GM21367 (cell line): ENCODE results near the gene CDH4.

Experiments used
- ATAC-seq: cut with Tn5 transposase; IDR thresholded peaks from one replicate; pipeline ENCODE4 v1.9.1; 2021; ENCODE audit not compliant: unreplicated experiment

Gene CDH4

DNA sequence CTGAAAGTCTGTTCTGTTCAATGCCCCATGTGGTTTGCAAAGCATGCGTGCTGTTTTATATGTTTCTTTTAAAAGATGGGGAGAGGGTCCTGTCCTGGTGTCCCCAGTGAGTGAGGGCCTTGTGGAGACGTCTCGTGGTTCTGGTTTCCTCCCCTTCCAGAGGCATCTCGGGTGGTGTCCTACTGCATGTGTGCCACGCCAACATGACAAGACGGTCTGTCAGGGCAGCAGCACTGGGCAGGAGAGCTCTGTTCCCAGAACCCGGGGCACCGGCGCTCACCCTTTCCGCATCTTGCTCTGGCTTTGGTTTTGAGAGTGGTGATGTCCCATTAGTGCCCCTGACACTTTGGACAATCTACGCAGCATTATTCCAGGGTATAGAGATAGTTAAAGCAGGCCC, 275.6 kb downstream of the CDH4 start:
- ATAC-seq, result no peak

DNA sequence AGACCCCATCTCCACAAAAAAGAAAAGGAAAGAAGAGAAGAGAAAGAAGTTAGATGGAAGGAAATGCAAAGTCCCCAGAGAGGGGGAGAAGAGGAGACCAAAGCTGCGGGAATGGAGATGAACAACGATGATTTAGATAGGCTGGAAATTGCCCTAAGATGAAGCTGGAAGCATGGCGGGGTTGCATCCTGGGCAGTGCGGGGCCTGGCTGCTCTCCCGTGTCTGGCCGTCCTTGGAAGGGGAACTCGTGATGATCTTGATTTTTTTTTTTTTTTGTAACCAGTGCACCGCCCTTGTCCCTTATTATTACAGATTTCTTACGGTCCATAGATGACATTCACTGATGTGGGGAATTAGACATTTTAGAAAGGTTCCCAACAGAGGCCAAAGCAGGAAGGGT, 276.5 kb downstream of the CDH4 start:
- no peak for ATAC-seq

DNA sequence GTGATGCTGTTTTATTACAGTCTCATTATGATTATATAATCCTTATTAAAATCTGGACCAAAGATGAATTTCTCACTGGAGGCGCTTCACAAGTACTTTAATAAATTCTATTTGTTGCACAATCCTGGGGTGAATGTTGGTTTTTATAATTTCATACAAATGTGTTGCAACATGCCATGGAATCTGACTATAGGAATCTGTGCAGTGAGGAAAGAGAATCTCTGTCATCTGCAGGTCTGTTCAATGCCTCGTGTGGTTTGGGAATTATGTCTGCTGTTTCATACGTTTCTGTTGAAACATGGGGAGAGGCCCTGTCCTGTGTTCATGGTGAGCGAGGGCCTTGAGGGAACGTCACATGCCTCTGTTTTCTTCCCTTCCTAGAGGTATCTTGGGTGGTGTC, 277.3 kb downstream of the CDH4 start:
- no peak for ATAC-seq

DNA sequence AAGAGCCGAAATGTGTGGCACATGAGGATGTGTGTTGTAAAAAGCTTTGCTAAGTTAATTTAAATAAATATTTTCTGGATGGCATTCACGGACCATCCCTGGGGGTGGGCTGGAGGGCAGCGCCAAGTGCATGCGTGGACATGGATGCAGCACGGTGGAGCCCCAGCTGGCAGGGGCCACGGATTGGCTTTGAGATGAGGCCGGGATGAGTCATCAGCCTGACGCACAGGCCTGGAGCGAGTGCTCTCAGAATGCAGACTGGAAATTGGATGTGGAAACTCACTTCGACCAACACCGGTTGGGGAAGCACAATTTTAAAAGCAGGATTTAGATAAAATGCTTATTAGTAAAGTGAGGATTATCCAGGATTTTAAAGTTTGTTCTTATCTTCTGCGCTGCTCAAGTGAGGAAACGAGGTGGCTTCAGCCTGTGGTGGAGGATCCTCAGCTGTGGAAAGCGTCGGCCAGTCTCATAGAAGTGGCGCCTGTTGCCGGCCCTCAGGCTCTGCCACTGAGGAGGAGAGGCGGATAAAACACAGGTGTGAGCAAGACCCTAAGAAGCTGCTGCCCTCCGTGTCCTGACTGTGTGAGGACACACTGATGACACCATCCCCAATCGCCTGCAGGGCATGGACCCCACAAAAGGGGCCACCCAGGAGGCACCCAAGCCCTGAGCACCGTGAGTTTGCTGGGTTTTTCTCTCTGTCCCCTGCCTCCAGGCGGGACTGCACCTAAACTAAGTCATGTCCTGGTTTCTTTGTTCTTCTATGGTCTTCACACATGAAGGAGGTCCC, 279.7 kb downstream of the CDH4 start:
- no peak for ATAC-seq

DNA sequence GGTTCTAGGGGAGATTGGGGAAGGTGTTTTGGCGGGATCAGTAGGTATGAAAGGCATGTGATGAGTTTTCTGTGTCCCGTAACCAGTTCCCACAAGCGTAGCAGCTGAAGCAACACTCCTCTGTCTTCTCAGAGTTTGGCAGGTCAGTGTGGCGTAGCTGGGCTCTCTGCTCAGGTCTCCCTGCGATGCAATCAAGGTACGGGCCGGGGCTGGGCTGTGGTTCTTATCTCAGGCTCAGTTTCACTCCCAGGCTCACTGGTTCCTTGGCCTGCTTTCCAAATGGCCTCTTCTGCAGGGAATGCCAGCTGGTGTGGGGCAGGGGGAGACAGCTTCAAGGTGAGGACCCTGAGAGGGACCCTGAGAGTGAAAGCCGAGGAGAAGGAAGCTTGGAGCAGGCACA, 280.7 kb downstream of the CDH4 start:
- no peak for ATAC-seq

DNA sequence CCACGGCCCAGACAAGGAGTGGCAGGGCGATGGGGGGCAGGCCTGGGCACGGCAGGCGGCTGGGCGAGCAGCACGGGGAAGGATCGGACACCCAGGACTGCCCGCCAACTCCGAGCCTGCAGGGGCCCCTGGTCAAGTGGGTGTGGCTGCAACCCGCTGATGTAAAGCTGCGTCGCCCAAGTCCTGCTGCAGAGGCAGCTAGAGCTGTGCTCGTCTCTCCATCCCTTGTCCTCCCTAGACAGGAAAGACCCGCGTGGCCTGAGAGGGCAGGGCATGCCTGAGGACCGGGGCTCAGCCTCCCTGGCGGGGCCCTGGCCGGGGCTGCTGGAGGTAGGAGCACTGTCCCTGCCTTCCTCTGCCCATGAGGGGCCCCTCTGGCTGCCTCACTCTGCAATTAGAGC, 281.2 kb downstream of the CDH4 start:
- ATAC-seq, result no peak

DNA sequence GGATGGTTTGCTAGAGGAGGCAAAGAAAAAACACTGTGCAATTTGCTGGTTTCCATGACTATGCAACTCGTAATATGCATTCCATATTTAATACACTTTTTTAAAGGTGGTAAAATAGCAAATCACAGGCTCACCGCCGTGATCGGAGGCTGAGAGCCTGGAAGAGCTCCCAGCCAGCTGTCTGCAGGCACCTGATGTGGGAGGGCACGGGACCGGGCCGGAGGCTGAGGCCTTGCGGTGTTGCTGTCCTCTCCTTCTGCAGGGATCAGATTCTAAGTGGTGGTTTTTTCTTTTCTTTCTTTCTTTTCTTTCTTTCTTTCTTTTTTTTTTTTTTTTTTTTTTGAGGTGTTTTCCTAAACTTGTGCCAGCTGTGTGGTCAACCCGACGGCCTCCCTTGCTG, 282.3 kb downstream of the CDH4 start:
- ATAC-seq, result no peak

DNA sequence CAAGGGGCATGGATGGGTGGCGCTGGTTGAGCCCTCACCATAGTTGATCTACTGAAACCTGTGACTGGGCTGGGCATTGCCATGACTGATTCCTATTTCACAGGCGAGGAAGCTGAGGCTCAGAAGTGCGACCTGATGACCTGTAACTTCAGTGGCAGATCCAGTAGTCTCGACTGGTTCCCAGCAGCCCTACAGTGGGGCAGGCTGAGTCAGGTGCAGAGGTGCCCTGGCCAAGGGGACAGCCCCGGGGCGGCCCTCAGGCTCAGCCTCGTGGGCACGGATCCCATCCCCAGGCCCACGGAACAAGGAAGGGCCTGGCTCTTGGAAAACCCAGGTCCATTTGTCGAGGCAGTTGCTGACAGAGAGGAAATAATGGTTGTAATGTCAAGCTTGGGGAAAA, 283.0 kb downstream of the CDH4 start:
- no peak for ATAC-seq

DNA sequence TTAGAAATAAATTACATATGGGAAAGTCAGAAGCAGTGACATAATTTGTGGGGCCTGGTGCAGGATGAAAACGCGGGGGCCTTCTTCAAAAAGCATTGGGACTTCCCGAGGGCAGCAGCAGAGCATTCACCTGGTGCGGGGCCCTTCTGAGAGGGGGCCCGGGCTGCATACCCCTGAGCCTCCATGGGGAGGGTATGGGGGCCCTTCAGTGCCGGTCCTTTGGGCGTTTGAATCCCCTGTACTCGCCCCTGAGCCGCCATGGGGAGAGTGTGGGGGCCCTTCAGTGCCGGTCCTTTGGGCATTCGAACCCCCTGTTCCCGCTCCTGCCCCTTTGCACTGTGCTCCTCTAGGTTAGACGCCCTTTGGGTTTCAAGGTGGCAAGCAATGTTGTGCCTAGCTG, 283.5 kb downstream of the CDH4 start:
- no peak for ATAC-seq

DNA sequence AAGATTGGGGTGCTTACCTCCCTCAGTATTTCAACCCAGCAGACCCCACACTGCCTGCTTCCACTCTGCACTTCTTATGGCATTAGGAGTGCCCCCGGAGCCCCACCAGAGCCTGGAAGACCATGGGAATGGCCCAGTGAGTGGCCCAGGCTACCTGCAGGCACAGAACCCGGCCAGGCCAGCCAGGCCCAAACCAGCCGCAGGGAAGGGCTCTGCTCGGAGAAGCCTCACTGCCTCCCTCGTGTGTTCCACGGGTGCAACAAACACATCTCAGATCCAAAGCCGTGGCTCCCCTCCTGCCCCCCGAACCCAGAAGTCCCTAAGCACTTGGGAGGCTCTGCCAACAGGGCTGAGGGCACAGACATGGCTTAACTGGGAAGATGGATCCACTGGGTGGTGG, 283.9 kb downstream of the CDH4 start:
- no peak for ATAC-seq

DNA sequence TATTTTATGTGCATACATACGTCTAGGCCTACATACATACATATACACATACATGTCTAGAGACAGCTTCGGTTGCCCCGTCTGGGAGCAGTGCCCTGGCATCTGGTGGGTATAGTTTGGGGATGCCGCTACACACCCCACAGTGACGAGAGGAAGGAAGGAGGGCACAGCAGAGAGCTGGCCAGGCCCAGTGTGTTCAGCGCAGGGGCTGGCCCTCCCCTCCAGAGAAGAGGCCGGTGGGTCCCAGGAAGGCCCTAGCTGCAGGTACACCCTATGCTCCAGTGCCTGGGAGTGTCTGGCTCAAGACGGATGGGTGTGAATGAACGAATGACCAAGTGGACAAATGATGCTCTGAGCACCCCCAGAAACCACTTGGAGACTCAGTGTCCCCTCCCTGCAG, 284.6 kb downstream of the CDH4 start:
- no peak for ATAC-seq

DNA sequence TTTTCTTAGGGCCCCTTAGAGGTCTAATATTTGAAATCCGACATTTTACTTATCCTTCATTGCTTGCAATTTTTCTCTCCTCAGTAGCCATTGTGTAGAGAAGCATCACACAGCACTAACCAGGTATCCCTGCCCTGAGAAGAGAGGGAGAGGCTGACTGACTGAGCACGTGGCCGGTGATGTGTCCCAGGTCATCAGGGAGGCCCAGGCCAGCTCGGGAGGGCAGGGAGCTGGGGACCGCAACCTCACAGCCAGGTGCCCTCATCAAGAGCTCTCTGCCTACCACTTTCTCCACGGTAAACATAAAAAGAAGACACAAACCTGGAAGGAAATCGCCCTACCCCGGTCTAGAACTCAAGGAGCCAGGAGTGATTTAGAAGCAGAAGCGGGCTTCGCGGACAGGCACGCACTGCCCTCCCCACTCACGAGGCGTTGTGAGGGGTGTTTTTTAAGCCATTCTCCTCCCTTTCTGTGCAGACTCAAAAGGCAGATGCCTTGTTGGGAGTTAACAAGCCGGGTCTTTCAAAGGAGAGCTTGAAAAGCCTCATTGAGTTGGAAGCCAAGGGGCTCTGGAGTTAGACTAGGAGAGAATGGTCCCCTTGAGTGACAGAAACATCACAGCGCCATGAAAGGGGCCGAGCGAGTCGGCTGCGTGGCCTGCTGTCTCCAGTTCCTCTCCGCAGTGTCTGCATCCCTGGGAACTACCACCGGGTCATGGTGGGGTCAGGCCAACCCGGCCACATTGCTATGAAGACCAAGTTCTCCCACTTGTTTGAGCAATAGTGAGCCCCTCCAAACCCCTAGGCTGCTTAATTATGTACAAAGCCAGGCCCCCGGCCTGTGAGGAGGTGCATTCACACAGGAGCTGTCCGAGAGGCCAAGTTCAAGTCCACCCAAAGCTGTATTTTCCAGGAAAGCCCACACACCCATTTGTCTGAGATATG, 285.4 kb downstream of the CDH4 start:
- no peak for ATAC-seq

DNA sequence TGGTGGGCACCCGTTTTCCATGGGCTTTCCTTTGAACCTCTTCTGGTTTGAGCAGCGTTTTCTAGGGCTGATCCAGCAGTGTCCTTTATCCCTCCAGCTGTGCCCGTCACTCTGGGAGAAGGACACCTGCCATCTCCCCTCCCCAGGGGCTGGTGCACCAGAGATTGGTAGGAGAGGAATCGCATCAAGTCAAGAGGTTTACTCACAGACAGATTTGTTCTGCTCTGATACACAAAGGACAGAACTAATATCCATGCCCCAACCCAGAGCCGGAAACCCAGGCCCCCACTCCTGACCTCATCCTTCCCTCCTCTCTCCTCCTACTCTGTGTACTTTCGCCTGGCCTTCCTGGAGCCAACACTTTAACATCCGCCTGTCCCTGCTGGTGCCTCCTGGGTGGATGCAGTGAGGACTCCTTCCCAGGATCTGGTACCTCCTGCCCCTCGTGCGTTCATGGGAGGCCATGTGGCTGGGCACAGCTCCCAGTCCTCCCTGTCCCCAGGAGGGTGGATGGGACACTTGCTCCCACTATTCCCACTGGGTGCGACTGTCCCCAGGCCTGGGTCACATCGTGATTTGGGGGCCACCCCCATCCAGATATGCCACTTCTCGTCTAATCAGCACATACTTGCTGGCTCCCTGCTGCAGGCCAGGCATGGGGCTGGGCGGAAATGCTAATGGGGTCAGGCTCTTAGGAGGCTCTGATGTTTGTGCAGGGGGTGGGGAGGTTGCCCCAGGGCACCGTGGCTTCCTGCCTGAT, 286.3 kb downstream of the CDH4 start:
- no peak for ATAC-seq

DNA sequence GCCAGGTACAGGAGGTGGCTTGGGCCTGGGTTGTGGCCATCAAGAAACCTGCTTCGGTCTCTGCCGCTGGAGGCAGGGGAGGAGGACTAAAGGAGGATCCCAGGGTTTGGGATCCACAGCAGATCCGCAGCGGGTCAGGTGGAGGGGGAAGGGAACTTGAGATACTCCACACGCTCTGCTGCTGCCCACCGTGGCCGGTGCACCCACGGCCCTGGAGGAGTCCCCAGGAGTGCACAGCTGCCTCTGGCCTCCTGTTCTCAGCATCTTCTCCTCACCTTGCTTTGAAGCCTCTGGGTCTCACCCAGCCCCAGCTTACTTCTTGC, 286.8 kb downstream of the CDH4 start:
- no peak for ATAC-seq

DNA sequence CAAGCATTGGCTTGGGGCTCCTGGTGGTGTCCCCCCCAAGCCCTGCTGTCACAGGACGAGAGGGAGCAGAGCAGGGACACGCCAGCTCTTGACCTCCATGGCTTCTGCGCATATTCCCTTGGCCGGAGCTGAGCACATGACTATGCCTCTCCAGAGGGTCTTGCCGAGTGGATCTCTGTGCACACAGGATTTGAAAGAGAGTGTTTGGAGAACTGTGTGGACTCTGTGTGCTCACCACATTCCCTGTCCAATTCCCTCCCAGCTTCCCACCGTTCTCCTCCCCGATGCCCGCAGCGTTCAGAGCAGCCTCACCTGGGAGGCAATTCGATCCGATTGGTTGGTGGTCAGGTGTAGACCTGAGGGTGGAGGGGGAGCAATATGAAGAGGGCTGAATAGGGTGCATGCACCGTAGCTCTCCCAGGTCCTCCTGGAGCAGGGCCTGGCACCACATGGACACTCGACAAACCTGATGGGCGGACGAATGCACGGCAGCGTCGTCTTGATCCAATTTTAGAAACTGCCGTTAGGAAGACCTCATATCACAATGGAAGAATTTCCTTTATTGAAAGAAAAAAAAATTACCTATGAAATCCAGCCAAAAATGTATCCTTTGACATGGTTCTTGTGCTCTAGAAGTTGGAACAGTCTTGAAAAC, 287.8 kb downstream of the CDH4 start:
- no peak for ATAC-seq

DNA sequence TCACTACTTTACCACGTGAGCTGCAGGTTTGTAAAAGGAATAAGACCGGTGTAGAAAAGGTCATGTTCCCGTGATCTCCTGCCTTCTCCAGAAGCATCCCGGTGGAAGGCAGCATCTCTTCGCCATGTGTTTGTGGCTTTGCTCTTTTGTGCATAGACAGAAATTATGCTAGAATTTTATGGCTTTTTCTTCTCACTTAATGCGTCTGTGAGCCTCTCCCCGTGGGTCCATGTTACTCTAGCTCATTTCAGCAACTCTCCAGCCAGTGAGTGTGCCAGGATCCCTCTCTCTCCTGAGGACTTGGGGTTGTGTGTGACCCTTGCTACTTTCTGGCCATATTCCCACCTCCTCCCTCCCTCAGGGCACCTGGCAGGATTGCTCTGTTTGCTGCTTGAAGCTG, 289.5 kb downstream of the CDH4 start:
- ATAC-seq, result no peak

DNA sequence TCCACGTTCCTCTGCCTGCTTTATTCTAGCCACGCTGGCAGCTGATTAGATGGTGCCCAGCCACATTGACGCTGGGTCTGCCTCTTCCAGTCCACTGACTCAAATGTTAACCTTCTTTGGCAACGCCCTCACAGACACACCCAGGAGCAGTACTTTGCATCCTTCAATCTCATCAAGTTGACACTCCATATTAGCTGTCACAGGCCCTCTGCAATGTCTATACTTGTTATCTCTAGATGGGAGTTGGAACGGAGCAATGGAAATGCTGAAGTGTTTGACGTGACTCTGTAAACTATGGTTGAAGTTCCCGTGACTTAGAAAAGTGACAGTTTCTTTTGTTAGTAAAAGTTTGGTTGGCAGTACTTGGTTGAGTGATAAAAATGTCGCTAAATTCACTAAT, 291.0 kb downstream of the CDH4 start:
- ATAC-seq, result no peak

DNA sequence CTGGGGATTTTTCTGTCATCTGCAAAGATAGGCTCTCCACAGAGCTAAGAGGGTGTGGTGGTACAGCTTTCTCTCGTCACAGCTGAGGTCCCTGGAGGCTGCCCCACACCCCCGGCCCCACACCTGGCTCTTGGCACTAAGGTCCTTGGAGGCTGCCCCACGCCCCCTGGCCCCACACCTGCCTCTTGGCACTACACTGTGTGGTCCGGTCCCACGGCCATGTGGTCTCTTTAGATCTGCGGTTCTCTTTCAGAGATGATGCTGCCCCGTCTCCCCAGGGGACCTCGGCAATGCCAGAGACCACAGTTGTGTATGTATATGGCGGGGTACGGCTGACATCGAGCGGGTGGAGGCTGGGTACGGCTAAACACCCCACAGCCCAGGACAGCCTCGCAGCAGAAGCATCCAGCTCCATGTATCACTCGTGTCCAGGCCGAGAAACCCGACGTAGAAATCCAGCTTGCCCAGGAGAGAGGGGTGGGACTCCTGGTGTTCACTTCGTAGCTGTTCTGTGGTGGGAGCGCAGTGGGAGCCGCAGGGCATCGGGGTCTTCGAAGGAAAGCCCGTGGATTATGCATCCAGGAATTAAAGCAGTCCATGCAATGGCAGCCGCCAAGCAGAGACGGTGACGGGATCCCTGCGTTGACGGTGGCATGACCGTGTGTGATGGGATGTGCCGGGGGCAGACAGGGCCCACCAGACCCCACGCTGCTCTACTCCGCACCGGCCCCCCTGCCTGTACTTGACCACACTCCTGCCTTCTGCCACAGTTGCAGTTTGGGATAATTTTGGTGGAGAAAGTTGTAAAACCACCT, 292.1 kb downstream of the CDH4 start:
- ATAC-seq, result no peak

DNA sequence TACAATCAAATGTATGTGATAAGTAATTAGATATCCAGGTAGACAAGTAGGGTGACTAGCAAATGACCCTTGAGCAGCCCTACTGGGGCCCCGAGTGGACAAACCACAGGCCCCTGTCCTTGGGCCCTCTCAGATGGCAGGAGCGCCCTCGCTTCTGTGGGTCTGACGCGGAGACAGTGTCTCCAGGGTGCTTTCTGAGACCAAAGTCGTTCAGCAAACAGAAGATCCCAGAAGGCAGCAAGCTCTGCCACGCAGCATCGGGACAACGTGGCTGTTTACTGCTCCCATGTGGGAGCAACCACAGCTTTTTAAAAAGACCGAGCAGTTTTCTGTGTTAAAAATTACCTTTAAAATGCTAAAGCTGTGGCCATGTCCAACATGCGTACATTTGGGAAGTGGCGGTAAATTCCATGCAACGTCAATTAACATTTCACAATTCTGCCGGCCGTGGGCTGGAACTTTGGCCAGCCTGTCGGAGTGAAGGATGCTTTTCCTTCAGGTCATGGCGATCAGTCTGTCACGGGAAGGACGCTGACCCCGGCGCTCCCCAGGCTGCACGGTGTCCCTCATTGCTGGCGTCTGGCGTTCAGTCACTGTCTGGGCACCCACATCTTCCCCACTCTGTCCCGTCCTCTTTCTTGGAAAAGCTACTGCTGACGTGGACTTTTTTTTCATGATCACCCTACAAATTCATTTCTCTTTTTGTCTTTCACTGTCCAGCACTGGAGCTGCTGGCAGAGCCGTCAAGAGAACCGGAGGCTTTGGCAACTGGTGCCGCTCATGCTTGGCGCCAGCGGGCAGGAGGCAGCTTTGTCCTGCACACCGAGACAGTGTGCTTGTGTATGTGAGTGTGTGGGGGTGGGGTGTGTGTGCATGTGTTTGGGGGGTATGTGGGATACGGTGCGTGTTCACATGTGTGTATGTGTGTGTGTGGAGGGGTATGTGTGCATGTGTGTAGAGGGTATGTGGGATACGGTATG, 293.1 kb downstream of the CDH4 start:
- ATAC-seq, result no peak
